ENCODE data around the gene PPIF. TPM values are rescaled to one million over a fixed set of nuclear protein-coding genes. Genes with fewer than 3 reads are reported as not detected.

Gene PPIF
- total and polyA plus RNA-seq, 2 of the 13 experiments (the other 11 are each of a cell fraction or from before 2014, with no cell fraction given): 147 to 157 TPM

- 79% methylated on average over 10 of the region's 11 CpGs for WGBS (ENCODE audit: low lambda C conversion rate)
- Histone ChIP-seq H3K4me1 (ENCODE audit: insufficient read depth, low read length) (peaks cover 64% of the 10 kb centered on the region), H4K20me1 (ENCODE audit: insufficient read depth, low read length) (no peaks in the 10 kb centered on the region), H3K27ac (ENCODE audit: extremely low read length, insufficient read depth, low read length) (no peak overlapping the region), H3K4me2 (ENCODE audit: low read depth, low read length) (no peak overlapping the region), H3K9ac (ENCODE audit: insufficient read depth, low read depth, low read length) (no peak overlapping the region), H3K4me3 (replicated peaks in 1 of 3; ENCODE audit: insufficient read depth in 1 of 3, low read depth in 2 of 3, low read length in 3 of 3) (no peak overlapping the region), H3K27me3 (ENCODE audit: control insufficient read depth in 1 of 2, insufficient read depth in 2 of 2, low read length in 2 of 2) (no peaks in the 10 kb centered on the region), H2AFZ (ENCODE audit: low read length) (no peak overlapping the region), H3K9me3 (ENCODE audit: low read length) (no peaks in the 10 kb centered on the region), H3K79me2 (ENCODE audit: insufficient read depth, low read length) (no peaks in the 10 kb centered on the region), H3K36me3 (replicated peaks in 1 of 2; ENCODE audit: control insufficient read depth in 1 of 2, insufficient read depth in 2 of 2, low read length in 2 of 2) (peaks cover 0 to 1% of the 10 kb centered on the region in 2 experiments; a peak in 1 of 5 replicates)
- BruUV-seq (replicated peaks): no TSS peak
- in situ Hi-C loops (cut with HindIII; ENCODE audit: extremely low pct_ligation_motif_present, low pct_unique_long_range_greater_than_20kb): no loop called here
- ATAC-seq: peak; percentile 64
- ChIA-PET CTCF (ENCODE audit: low intra/inter-chr PET ratio, low total read pairs) (interaction anchor here (0.7 to 2.9 kb wide), 4 partner anchors 25 to 87 kb away, joined by 3 to 23 read pairs (median 8); no protein-coding TSS in a partner anchor), POLR2A (interaction anchor here (1.1 kb wide), 1 partner anchor 20 kb away, joined by 3 read pairs; no protein-coding TSS in a partner anchor)
- intact Hi-C loops (cut with micrococcal nuclease; ENCODE audit: unreplicated experiment): loop anchor here (1.0 to 5.0 kb wide), 3 partner anchors 47 to 88 kb away; partner anchors contain the start of gene ZCCHC24
- peak; percentile 76 for FAIRE-seq
- peak; percentile 37 for DNase-seq (ENCODE audit: low spot score)
- TF ChIP-seq ZC3H4 (CRISPR knock-in tag; IDR thresholded peaks at IDR 0.05; ENCODE audit: borderline replicate concordance): no peak
- no peak for TF ChIP-seq ZNF263 (CRISPR knock-in tag; IDR thresholded peaks at IDR 0.05)
- no peak for TF ChIP-seq ZNF430 (CRISPR knock-in tag; IDR thresholded peaks at IDR 0.05)
- TF ChIP-seq CBX5 (CRISPR knock-in tag; IDR thresholded peaks at IDR 0.05; ENCODE audit: borderline replicate concordance): no peak
- TF ChIP-seq MBD4 (IDR thresholded peaks at IDR 0.05; ENCODE audit: borderline replicate concordance, low read length): no peak
- peak; percentile 50; the same call in 1 of the 2 replicates for TF ChIP-seq ZFP91 (CRISPR knock-in tag; IDR thresholded peaks at IDR 0.05; ENCODE audit: borderline replicate concordance)
- no peak for TF ChIP-seq ZNF253 (CRISPR knock-in tag; IDR thresholded peaks at IDR 0.05; ENCODE audit: borderline replicate concordance)
- TF ChIP-seq ZFY (CRISPR knock-in tag; IDR thresholded peaks at IDR 0.05): peak; percentile 14; the same call in 1 of the 2 replicates
- peak; percentile 27 for TF ChIP-seq XRCC5 (optimal IDR thresholded peaks at IDR 0.05; ENCODE audit: low read length)
- no peak for TF ChIP-seq SETDB1 (CRISPR knock-in tag; IDR thresholded peaks at IDR 0.05; ENCODE audit: borderline replicate concordance)
- no peak for TF ChIP-seq ATF6 (CRISPR knock-in tag; conservative IDR thresholded peaks at IDR 0.05)
- no peak for TF ChIP-seq ZBTB34 (CRISPR knock-in tag; IDR thresholded peaks at IDR 0.05)
- 0 out of 2 replicates have a peak, but pooled peaks have one; percentile 19 for TF ChIP-seq KDM2A (CRISPR knock-in tag; IDR thresholded peaks at IDR 0.05; ENCODE audit: borderline replicate concordance, low read depth)
- TF ChIP-seq ZNF574 (CRISPR knock-in tag; IDR thresholded peaks at IDR 0.05): 0 out of 2 replicates have a peak, but pooled peaks have one; percentile 38
- no peak for TF ChIP-seq DNMT1 (CRISPR knock-in tag; IDR thresholded peaks at IDR 0.05)
Measured at GRCh38 chr10:79400146-79401004, 53.1 kb downstream of the PPIF start.

All from HepG2 (cell line).